Fibroblast of lung (primary cell): Measurements from ENCODE around the gene MYBL2. TPM values are rescaled to one million over a fixed set of nuclear protein-coding genes. Genes with fewer than 3 reads are reported as not detected.

Source experiments
- DNase-seq, 2 donors: peaks; one replicate each; pipeline versions ENCODE4 v3.0.0 to v3.0.0-alpha.2; 2010; ENCODE audit warnings: low read depth in 2 of 2
- H2AFZ ChIP-seq: 2 replicates; pipeline ENCODE4 v1.5.1; 2012; ENCODE audit warnings: low read length, control low read depth, inconsistent platforms
- H3K27ac ChIP-seq: 2 replicates; pipeline ENCODE4 v1.5.1; 2011; ENCODE audit warnings: low read length, control low read depth; ENCODE audit not compliant: insufficient read depth
- H3K27me3 ChIP-seq: 2 replicates; pipeline ENCODE4 v1.5.1; 2011; ENCODE audit warnings: mild to moderate bottlenecking, low read length; ENCODE audit not compliant: control insufficient read depth, insufficient read depth
- H3K36me3 ChIP-seq: 2 replicates; pipeline ENCODE4 v1.5.1; 2011; ENCODE audit warnings: low read length; ENCODE audit not compliant: control insufficient read depth, insufficient read depth
- H3K4me1 ChIP-seq: 2 replicates; pipeline ENCODE4 v1.5.1; 2011; ENCODE audit warnings: low read length; ENCODE audit not compliant: control insufficient read depth, insufficient read depth; ENCODE audit errors: extremely low read depth
- H3K4me2 ChIP-seq: 2 replicates; pipeline ENCODE4 v1.5.1; 2011; ENCODE audit warnings: low read length, control low read depth; ENCODE audit not compliant: insufficient read depth; ENCODE audit errors: extremely low read depth
- H3K4me3 ChIP-seq, 4 experiments: fragments of 200-600 bp in 1 of 4; sonication (generic) in 1 of 4; replicated peaks in 1 of 4; 2 replicates each; pipeline ENCODE4 v1.5.1; 2011 to 2016; ENCODE audit warnings: low read length in 4 of 4, low read depth in 3 of 4, mild to moderate bottlenecking in 3 of 4, control low read depth in 2 of 4, inconsistent platforms in 1 of 4, mixed read lengths in 1 of 4; ENCODE audit not compliant: insufficient read depth in 1 of 4; ENCODE audit errors: control extremely low read depth in 1 of 4
- H3K79me2 ChIP-seq: 2 replicates; pipeline ENCODE4 v1.5.1; 2012; ENCODE audit warnings: mild to moderate bottlenecking, low read length, inconsistent platforms; ENCODE audit not compliant: control insufficient read depth, insufficient read depth
- H3K9ac ChIP-seq: 2 replicates; pipeline ENCODE4 v1.5.1; 2011; ENCODE audit warnings: mild to moderate bottlenecking, low read length, control low read depth; ENCODE audit not compliant: insufficient read depth
- H3K9me3 ChIP-seq: 2 replicates; pipeline ENCODE4 v1.5.1; 2012; ENCODE audit warnings: low read depth, low read length; ENCODE audit not compliant: control insufficient read depth, insufficient read depth
- H4K20me1 ChIP-seq: 2 replicates; pipeline ENCODE4 v1.5.1; 2011; ENCODE audit warnings: low read length; ENCODE audit not compliant: control insufficient read depth, insufficient read depth; ENCODE audit errors: extremely low read depth
- EZH2 ChIP-seq: IDR thresholded peaks from 2 replicates; pipeline ENCODE4 v1.5.1; 2012; ENCODE audit warnings: low read length, control low read depth, mild to moderate bottlenecking; ENCODE audit errors: missing control alignments
- polyA plus RNA-seq, 2 donors: library from polyadenylated mRNA; depleted of rRNA in 1 of 2; stranded (reverse) in 1 of 2; unstranded in 1 of 2; fragments of >200 nt; gene quantifications; 2 replicates each; pipeline ENCODE4 v1.2.1, GENCODE V29; 2011 to 2012; ENCODE audit warnings: missing spikeins in 1 of 2
- total RNA-seq: library from RNA; depleted of rRNA; stranded (reverse); fragments of >200 nt; gene quantifications from 2 replicates; pipeline ENCODE4 v1.2.1, GENCODE V29; 2014
- TF ChIP-seq, protein P1 (sequence below), 2 donors: IDR thresholded peaks in 1 of 2; conservative IDR thresholded peaks in 1 of 2; 1 replicate in 1 of 2; 2 replicates in 1 of 2; pipeline ENCODE4 v1.5.1; 2011 to 2012; ENCODE audit warnings: low read length in 2 of 2, control low read depth in 1 of 2, inconsistent platforms in 1 of 2, low read depth in 1 of 2, mild to moderate bottlenecking in 1 of 2

Gene MYBL2
- total and polyA plus RNA-seq, 2 donors (not counting 1 experiment from before 2014, with no cell fraction given): 1.2 to 2.7 TPM

DNA sequence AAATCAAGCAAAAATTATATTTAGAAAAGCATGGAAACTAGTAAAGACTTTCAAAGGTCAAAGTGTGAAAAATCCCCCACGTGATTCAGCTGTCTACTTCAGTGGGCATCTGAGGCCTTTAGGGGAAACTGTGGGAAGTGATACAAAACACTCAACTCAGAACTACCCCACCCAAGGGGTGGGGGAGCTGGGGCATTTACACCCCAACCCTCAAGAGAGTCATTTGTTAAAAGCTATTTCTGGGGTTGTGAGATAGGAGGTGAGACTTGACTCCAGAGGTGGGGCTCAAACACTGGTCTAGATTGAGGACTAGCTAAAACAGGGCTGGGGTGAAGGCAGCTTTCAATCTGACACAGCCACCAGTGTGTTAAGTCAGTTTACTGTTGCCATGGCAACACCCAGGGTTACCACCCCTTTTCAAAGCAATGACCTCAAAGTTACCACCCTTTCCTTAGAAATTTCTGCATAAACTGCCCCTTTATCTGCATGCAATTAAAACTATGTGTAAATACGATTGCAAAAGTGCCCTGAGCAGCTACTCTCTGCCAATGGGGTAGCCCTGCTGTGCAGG lies 69.8 kb downstream of the MYBL2 start:
- Histone ChIP-seq H3K9ac (no peak overlapping the region), H3K79me2 (no peaks in the 10 kb centered on the region), H3K27ac (no peak overlapping the region), H3K36me3 (no peaks in the 10 kb centered on the region), H3K9me3 (no peaks in the 10 kb centered on the region), H3K27me3 (peaks cover 4% of the 10 kb centered on the region), H3K4me2 (no peak overlapping the region), H2AFZ (no peak overlapping the region), H3K4me3 (no peak overlapping the region), H3K4me1 (no peaks in the 10 kb centered on the region), H4K20me1 (no peaks in the 10 kb centered on the region)
- no peak for DNase-seq
- TF ChIP-seq, protein P1, sequence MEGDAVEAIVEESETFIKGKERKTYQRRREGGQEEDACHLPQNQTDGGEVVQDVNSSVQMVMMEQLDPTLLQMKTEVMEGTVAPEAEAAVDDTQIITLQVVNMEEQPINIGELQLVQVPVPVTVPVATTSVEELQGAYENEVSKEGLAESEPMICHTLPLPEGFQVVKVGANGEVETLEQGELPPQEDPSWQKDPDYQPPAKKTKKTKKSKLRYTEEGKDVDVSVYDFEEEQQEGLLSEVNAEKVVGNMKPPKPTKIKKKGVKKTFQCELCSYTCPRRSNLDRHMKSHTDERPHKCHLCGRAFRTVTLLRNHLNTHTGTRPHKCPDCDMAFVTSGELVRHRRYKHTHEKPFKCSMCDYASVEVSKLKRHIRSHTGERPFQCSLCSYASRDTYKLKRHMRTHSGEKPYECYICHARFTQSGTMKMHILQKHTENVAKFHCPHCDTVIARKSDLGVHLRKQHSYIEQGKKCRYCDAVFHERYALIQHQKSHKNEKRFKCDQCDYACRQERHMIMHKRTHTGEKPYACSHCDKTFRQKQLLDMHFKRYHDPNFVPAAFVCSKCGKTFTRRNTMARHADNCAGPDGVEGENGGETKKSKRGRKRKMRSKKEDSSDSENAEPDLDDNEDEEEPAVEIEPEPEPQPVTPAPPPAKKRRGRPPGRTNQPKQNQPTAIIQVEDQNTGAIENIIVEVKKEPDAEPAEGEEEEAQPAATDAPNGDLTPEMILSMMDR (conservative IDR thresholded peaks at IDR 0.05 in 1 of 2, IDR thresholded peaks at IDR 0.05 in 1 of 2; ENCODE audit: low read depth in 1 of 2, low read length in 2 of 2): no peak
- TF ChIP-seq EZH2: no peak

DNA sequence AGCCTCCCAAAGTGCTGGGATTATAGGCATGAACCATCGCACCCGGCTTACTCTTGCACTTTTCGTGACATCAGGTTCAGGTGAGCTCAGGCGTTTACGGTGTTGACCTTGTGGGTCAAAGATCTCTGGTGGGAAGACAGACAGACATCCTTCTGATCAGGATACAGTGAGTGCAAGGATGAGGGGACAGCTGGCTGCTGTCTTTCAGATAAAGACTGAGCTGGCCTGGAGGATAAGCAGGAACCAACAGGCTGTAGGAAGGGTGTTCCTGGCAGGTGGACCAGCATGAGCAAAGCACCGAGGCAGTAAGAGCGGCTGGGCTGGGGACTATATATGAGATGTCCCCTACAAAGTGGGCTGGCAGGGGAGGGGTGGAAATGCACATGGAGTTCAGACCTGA lies 71.0 kb downstream of the MYBL2 start:
- no peaks in the 10 kb centered on the region for H3K9me3 ChIP-seq
- no peak overlapping the region for H3K4me3 ChIP-seq
- H3K27me3 ChIP-seq: peaks cover 6% of the 10 kb centered on the region
- H4K20me1 ChIP-seq: no peaks in the 10 kb centered on the region
- H2AFZ ChIP-seq: no peak overlapping the region
- no peaks in the 10 kb centered on the region for H3K4me1 ChIP-seq
- TF ChIP-seq, protein P1 (conservative IDR thresholded peaks at IDR 0.05 in 1 of 2, IDR thresholded peaks at IDR 0.05 in 1 of 2; ENCODE audit: low read depth in 1 of 2, low read length in 2 of 2): no peak
- no peak for TF ChIP-seq EZH2
- no peak overlapping the region for H3K27ac ChIP-seq
- no peak overlapping the region for H3K9ac ChIP-seq
- no peaks in the 10 kb centered on the region for H3K36me3 ChIP-seq
- DNase-seq: no peak
- no peaks in the 10 kb centered on the region for H3K79me2 ChIP-seq
- H3K4me2 ChIP-seq: no peak overlapping the region

DNA sequence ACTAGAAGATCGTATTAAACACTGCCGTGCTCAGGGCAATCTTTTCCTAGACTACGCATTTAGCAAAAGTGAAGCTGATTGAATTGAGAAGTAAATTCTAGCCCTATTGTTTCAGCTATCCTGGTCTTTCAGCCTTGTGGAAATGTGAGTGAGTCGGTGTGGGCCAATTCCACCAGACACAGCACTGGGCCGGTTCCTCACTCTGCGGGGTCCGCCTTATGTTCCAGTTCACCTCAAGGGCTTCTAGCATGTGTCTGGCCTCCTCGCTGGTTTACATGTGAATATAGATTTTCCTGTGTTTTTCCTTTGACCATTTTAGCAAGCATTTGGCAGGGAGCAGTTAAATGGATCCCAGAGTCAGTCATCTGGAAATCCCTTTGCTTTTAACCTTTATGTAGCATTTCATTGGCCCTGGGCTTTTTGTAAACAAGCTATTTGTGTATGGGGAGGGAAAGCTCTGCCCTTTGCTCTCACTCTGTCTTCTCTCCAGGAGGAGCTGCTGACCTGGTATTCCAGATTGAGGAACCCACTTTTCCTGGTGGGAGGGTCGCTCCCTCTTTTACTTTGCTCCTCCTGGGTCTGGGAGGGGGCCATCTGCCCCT lies 72.3 kb downstream of the MYBL2 start:
- H3K4me2 ChIP-seq: no peak overlapping the region
- no peak for DNase-seq
- H3K4me1 ChIP-seq: no peaks in the 10 kb centered on the region
- no peaks in the 10 kb centered on the region for H3K9me3 ChIP-seq
- H3K27me3 ChIP-seq: peaks cover 8% of the 10 kb centered on the region
- no peak overlapping the region for H3K27ac ChIP-seq
- H4K20me1 ChIP-seq: no peaks in the 10 kb centered on the region
- H3K9ac ChIP-seq: no peak overlapping the region
- H3K4me3 ChIP-seq: no peak overlapping the region
- H3K79me2 ChIP-seq: no peaks in the 10 kb centered on the region
- no peak overlapping the region for H2AFZ ChIP-seq
- TF ChIP-seq EZH2: no peak
- H3K36me3 ChIP-seq: no peaks in the 10 kb centered on the region
